H1 (cell line): ENCODE measurements around the gene HOMER1. TPM values are rescaled to one million over a fixed set of nuclear protein-coding genes. Genes with fewer than 3 reads are reported as not detected.

Experiments
- CHD1 ChIP-seq: IDR thresholded peaks from 2 replicates; pipeline ENCODE4 v1.6.1; 2012; ENCODE audit warnings: low read depth, low read length, improper control_type of control experiment
- FOSL1 ChIP-seq: IDR thresholded peaks from 2 replicates; pipeline ENCODE4 v1.6.1; 2011; ENCODE audit warnings: mild to moderate bottlenecking, low read depth, low read length, moderate library complexity; ENCODE audit not compliant: insufficient read depth
- KDM4A ChIP-seq: IDR thresholded peaks from one replicate; pipeline ENCODE4 v1.7.1; 2012; ENCODE audit warnings: low read depth, mild to moderate bottlenecking, moderate library complexity, low read length, inconsistent platforms; ENCODE audit not compliant: severe bottlenecking
- RAD21 ChIP-seq, 2 experiments: IDR thresholded peaks in 1 of 2; conservative IDR thresholded peaks in 1 of 2; 2 replicates each; pipeline ENCODE4 v1.6.1; 2011; ENCODE audit warnings: low read depth in 2 of 2, low read length in 2 of 2, improper control_type of control experiment in 1 of 2, inconsistent platforms in 1 of 2, mild to moderate bottlenecking in 1 of 2, moderate library complexity in 1 of 2
- TBP ChIP-seq: IDR thresholded peaks from 2 replicates; pipeline ENCODE4 v1.6.1; 2011; ENCODE audit warnings: low read depth, low read length, improper control_type of control experiment
- YY1 ChIP-seq: IDR thresholded peaks from 2 replicates; pipeline ENCODE4 v1.6.1; 2011; ENCODE audit warnings: low read depth, mild to moderate bottlenecking, low read length
- polyA plus RNA-seq, 7 experiments: library from polyadenylated mRNA; depleted of rRNA in 3 of 7; stranded (reverse) in 5 of 7; unstranded in 2 of 7; fragments of >200 nt in 5 of 7; fragments of 200-250 nt in 2 of 7; gene quantifications; 1 replicate in 5 of 7; 2 replicates in 1 of 7; 4 replicates in 1 of 7; pipeline versions ENCODE4 v1.2.1 to v1.2.3, GENCODE V29; 2011 to 2013; ENCODE audit warnings: missing spikeins in 2 of 7, mixed read lengths in 2 of 7
- total RNA-seq: library from RNA; stranded (reverse); fragmentation: NEBNext Ultra II Directional; extraction: Animal tissue kit (Norgen Biotek cat#: 25700); gene quantifications from 2 replicates; pipeline ENCODE4 v1.2.1, GENCODE V29; 2021
- TF ChIP-seq, protein P1 (sequence below): IDR thresholded peaks from 2 replicates; pipeline ENCODE4 v1.6.1; 2011; ENCODE audit warnings: low read length, improper control_type of control experiment

Gene HOMER1
- total and polyA plus RNA-seq, 2 of the 8 experiments (the other 6 are each of a cell fraction or from before 2014, with no cell fraction given), result 6.4 to 57.9 TPM

DNA sequence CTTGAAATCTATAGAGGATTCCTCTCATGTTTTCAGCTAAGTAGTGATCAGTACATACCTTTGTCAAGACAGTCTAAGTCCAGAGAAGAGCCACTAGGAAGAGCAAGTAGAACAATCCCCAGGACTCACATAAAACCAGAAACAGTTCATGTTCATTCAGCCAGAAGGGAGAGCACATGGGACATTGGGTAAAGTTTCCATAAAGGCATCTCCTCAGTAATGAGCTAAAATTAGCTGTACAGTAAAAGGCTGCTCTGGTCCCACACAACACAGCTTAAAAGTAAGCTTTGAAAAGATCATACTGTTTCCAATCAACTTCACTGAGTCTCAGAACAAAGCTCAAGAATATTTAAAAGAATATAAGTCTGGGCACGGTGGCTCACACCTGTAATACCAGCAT lies 32.4 kb downstream of the HOMER1 start (continued):
- no peak for TF ChIP-seq KDM4A
- TF ChIP-seq FOSL1, result no peak
- TF ChIP-seq RAD21 (IDR thresholded peaks at IDR 0.05 in 1 of 2, conservative IDR thresholded peaks at IDR 0.05 in 1 of 2; ENCODE audit: low read depth in 2 of 2, low read length in 2 of 2), result no peak
- no peak for TF ChIP-seq TBP
- TF ChIP-seq YY1, result no peak
- TF ChIP-seq CHD1, result no peak
- TF ChIP-seq, protein P1, sequence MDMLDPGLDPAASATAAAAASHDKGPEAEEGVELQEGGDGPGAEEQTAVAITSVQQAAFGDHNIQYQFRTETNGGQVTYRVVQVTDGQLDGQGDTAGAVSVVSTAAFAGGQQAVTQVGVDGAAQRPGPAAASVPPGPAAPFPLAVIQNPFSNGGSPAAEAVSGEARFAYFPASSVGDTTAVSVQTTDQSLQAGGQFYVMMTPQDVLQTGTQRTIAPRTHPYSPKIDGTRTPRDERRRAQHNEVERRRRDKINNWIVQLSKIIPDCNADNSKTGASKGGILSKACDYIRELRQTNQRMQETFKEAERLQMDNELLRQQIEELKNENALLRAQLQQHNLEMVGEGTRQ, result no peak
